Stimulated activated CD8-positive, alpha-beta memory T cell treated with anti-CD3 and anti-CD28 coated beads, Interleukin-4, amount 100 ng/mL, for 4 hours (primary cell): ENCODE results near the gene PCSK4.
"Not testable (repeated sequence)": the region's sequence is repeated elsewhere in the genome, so short reads cannot be mapped to it uniquely, and the experiment has no call there.

ENCODE experiments used
- DNase-seq, 2 donors: peaks; one replicate each; pipeline ENCODE4 v3.0.0-alpha.2; 2020; ENCODE audit warnings: low read depth in 2 of 2, low spot score in 1 of 2

Gene PCSK4

DNA sequence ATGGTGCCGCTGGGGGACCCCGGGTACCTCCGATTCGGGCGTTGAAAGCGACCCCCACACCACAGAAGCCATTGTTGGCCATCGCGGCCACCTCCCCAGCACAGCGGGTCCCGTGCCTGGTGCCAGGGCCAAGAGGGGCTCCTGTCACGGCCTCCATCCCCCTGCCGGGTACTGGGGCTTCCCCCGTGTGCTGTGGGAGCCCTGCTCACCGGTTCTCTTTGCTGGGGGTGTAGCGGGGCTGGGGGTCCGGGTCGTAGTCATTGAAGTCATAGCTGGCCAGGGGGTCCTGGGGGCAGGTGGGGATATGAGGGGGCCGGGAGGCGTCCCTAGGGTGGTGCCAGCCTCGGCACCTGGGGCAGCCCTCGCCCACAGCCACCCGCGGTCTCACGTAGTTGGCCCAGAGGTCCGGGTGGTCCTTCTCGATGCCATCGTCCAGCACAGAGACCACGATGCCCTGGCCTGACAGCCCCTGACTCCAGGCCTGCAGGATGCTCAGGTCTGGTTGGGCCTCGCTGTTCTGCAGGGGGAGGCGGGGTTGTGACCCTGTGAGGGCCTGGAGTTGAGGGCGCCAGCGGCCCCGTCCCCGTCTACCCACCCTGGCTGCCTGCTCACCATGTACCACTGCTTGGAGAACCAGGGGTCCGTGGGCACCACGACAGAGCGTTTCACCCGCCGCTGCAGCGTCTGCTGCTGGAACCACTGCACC lies 2.4 kb downstream of the PCSK4 start:
- no peak for DNase-seq

DNA sequence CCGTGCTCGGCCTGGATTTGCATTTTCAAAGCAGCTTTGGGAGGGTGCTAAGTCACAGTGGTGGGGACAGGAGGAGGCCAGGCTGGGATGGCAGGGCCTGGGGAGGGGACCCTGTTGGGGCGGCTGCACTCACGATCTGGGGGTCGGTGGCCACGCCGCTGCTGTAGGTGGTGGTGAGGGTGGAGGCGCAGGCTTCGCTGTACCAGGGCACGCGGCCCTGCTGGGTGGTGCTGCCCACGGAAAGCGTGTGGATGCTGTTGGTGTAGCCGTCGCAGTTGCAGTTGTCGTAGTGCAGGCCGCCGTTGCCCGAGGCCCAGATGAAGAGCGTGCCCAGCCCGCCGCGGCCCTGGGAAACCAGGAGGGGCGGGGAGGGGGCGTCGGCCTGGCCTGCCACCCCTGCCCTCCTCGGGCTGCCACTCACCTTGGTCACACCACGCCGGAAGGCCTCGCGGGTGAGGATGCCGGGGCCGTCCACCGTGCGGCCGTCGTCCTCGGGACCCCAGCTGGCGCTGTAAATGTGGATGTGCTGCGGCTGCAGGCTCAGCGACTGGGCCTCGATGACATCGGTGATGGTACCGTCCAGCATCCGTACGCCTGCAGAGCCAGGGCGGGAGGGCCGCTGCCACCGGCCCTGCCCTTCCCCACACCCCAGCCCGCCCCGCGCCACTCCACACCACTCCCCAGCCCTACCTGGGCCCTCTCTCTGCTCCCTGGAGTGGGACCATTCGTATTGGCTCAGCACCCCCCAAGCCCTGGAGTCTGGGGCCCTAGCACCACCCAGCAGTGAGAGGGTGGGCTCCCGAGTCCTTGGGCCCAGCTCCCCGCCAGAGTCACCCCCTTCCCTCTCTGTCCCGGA lies 3.2 kb downstream of the PCSK4 start:
- no peak for DNase-seq

DNA sequence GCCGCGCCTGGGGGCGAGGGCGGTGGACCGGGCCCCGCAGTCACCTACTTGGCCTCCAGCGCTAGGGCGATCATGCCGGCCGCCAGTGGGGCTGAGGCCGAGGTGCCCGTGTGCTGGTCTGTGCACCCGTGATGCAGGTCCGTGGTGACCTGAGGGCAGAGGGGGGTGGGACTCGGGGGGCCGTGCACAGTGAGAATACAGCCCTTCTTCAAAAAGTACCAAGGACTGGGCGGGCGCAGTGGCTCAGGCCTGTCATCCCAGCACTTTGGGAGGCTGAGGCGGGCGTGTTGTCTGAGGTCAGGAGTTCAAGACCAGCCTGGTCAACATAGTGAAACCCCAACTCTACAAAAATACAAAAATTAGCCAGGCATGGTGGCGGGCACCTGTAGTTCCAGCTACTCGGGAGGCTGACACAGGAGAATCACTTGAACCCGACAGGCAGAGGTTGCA lies 6.1 kb downstream of the PCSK4 start:
- no peak for DNase-seq

- no peak for DNase-seq
Measured at GRCh38 chr19:1483131-1483978, 6.8 kb downstream of the PCSK4 start.

DNA sequence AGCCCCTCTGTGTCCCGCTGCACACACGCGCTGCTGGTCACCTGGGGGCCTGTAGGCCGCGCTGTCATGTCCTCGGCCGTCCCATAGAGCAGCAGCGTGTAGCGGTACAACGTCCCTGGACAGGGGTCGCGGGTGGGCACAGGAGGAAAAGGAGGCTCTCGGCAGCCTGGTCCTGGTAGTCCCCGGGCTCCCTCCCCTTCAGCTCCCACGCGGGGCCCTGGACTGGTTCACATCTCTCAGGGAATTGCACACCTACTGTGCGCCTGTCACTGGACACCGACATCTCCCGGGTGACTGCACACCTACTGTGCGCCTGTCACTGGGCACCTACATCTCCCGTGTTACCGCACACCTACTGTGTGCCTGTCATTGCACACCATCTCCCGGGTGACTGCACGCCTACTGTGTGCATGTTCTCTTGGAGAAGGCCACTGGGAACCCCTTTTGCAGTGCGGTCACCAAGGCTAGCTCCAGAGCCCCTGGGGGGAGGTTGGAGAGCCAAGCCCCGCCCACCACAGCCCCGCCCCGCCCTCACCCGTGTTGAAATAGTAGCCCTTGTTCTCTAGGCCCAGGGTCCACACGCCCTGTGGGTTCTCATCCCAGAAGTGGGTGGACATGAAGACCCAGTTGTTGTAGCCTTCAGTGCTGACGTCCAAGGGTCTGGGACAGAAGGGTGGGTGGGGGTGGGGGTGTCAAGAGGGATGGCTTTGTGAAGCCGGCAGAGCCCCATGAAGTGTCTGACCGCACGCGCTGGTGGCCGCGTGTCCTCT lies 7.6 kb downstream of the PCSK4 start:
- no peak for DNase-seq

- no peak for DNase-seq
Measured at GRCh38 chr19:1481893-1482360, 8.2 kb downstream of the PCSK4 start.

DNA sequence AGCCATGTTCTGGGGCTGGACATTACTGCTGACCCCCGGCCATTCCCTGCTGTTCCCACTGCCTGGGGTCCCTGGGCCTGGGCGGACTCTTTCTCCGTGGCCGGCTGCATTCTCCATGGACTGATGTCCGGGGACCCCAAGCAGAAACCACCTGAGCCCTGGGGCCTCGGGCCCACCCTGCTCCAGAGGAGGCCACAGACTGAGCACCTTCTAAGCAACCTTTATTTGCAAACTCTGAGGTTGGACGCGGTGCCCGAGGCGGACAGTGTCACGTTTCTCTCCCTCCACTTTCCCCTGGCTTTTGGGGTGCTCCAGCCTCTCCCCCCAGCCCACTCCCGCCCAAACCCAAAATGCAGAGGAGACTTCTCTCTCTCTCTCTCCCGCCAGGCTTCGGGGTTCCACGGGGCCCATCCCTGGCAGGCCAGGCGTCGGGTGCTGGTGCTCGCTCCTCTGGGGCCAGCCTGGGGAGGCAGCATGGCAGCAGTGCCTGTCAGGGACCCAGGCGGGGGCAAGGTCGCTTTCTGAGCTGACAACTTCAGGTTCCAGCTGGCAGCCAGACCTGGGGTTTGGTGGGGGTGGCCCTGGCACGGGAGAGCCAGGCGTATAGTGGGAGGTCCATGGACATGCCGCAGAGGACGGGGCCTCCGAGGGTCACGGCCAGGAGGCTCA lies 8.8 kb downstream of the PCSK4 start:
- DNase-seq = no peak

GRCh38 chr19:1478934-1479707 lies 11.0 kb downstream of the PCSK4 start, which contains the start of gene C19orf25:
Gene C19orf25 (minus strand): TSS chr19:1479215. CDS start chr19:1478903, 312 bp downstream.
- peak; percentile 77 to 83 for DNase-seq

DNA sequence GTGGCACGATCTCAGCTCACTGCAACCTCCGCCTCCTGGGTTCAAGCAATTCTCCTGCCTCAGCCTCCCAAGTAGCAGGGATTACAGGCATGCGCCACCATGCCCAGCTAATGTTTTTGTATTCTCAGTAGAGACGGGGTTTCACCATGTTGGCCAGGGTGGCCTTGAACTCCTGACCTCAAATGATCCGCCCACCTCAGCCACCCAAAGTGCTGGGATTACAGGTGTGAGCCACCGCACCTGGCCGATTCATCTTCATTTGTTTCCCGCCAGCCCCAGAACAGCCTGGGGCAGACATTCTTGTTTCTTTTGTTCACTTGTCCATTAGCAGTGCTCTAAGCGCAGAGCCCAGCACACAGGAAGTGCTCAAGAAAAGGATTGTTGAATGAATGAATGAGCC lies 13.1 kb downstream of the PCSK4 start:
- not testable (repeated sequence) for DNase-seq

GRCh38 chr19:1475751-1476437 lies 14.3 kb downstream of the PCSK4 start:
- no peak for DNase-seq

DNA sequence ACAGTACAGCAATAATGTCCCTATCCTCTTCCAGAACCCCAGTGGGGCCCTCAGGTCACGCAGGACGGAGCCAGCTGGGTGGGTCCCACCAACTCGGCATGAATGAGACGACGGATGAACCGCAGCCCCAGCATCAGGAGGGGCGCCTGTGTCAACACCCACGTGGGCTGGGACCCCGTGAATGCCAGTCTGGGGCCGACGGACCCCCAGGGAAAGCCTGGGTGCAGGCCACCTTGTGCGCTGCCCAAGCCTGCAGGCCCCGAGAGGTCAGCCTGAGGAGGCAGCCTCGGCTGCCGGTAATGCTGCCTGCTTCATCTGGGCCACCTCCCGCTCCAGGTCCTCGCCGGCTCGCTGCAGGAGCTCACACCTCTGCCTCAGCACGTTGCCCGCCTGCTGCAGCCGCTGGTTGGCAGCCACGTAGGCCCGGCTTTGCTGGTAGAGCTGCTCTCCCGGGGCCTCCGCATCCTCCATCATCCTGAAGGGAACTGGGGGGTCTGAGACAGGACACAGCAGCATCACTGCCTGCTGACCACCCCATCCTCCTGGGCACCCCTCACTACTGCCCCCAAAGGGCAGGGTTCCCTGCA lies 15.3 kb downstream of the PCSK4 start:
- DNase-seq = no peak

DNA sequence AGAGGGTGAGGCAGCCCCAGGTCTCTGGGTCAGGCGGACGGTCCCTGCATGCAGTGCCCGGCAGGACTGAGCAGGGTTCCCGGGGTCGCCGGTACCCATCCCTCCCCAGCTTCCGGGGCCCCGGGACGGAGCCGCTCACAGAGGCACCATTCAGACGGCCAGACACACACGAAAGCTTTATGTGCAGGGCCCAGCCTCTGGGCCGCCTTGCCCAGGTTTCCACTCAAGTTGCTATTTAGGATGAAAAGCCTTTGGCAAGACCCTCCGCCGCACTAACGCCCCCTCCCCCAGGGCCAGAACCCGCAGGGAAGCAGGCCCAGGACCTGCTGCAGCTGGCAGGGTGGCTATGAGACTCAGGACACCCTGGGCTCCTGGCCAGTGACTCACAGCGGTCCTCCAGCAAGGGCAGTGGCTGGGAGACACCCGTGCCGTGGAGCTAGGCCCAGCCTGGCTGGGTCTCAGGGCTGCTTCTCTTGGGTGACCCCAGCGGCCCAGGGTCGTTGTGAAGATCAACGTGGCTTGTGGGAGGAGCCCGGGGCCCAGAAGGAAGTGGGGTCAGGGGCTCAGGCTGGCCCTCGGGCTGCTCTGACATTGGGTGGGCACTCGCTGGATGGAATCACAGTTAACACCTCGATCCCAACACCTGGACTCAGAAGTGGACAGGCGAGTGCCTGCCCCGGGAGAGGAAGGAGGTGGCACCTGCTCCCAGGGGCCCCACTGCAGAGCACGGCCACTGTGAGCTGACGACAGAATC lies 16.0 kb downstream of the PCSK4 start:
- no peak for DNase-seq

- no peak for DNase-seq
Measured at GRCh38 chr19:1473085-1473851, 16.9 kb downstream of the PCSK4 start.

GRCh38 chr19:1472231-1473084 lies 17.7 kb downstream of the PCSK4 start:
- DNase-seq = no peak

DNA sequence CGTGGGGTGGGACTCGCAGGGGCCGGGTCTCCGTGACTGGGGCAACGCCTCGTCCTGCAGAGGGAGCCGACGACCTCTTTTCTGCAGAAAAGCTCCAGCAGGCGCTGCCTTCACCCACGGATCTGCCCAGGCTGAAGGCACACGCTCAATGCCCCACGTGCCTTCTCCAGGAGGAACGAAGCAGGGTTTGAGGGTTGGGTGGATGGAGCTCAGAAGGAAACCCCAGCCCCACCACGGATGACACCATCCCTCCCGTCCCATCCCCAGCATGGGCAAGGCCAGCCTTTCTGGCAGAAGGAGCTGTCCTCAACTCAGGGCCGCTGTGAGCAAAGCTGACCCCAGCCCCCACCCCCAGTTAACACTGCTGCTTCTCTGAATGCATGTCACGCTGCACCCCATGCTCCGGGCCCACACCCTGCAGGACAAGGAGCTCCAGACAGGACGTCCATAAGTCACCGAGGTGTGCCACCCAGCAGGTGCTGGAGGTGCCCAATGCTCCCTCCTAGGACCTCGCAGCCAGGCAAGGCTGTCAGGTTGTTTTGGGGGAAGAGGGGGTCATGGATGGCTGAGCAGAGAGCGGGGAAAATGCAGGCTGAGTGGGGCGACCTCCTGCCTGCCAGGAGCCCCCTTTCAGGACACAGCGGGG lies 18.5 kb downstream of the PCSK4 start:
- DNase-seq = no peak
